Spleen (tissue), 11 donors: ENCODE results near the gene PDZD8. TPM values are rescaled to one million over a fixed set of nuclear protein-coding genes. Genes with fewer than 3 reads are reported as not detected.

Source experiments
- DNase-seq: peaks from one replicate; pipeline ENCODE4 v3.0.0-alpha.2; 2020
- H3K27ac ChIP-seq, 8 donors: fragments of 200-600 bp; sonication (generic) in 7 of 8; 1 replicate in 4 of 8; 2 replicates in 4 of 8; pipeline versions ENCODE4 v1.5.0 to v1.8.0; 2016 to 2021; ENCODE audit warnings: inconsistent platforms in 4 of 8, mild to moderate bottlenecking in 4 of 8, moderate library complexity in 1 of 8
- H3K27me3 ChIP-seq, 7 donors: fragments of 200-600 bp; sonication (generic) in 6 of 7; replicated peaks in 1 of 7; 1 replicate in 4 of 7; 2 replicates in 3 of 7; pipeline versions ENCODE4 v1.5.0 to v1.8.0; 2016 to 2021; ENCODE audit warnings: inconsistent platforms in 3 of 7, mild to moderate bottlenecking in 1 of 7
- H3K36me3 ChIP-seq, 6 donors: fragments of 200-600 bp; sonication (generic) in 5 of 6; 1 replicate in 4 of 6; 2 replicates in 2 of 6; pipeline versions ENCODE4 v1.5.0 to v1.8.0; 2016 to 2021; ENCODE audit warnings: inconsistent platforms in 2 of 6
- H3K4me1 ChIP-seq, 6 donors: fragments of 200-600 bp; sonication (generic) in 5 of 6; 1 replicate in 3 of 6; 2 replicates in 3 of 6; pipeline versions ENCODE4 v1.5.0 to v1.8.0; 2016 to 2021; ENCODE audit warnings: inconsistent platforms in 3 of 6
- H3K4me3 ChIP-seq, 8 donors: fragments of 200-600 bp; sonication (generic) in 7 of 8; 1 replicate in 4 of 8; 2 replicates in 4 of 8; pipeline versions ENCODE4 v1.5.0 to v1.8.0; 2016 to 2021; ENCODE audit warnings: inconsistent platforms in 4 of 8, mild to moderate bottlenecking in 4 of 8, moderate library complexity in 2 of 8
- H3K9me3 ChIP-seq, 8 donors: fragments of 200-600 bp; sonication (generic) in 7 of 8; 1 replicate in 4 of 8; 2 replicates in 4 of 8; pipeline versions ENCODE4 v1.5.0 to v1.8.0; 2016 to 2021; ENCODE audit warnings: inconsistent platforms in 4 of 8
- CTCF ChIP-seq, 11 experiments: fragments of 200-600 bp in 7 of 11; fragments of 450-650 bp in 4 of 11; sonication (generic) in 4 of 11; IDR thresholded peaks in 8 of 11; conservative IDR thresholded peaks in 3 of 11; 1 replicate in 7 of 11; 2 replicates in 4 of 11; pipeline versions ENCODE4 v1.4.0 to v1.8.0; 2016 to 2021; ENCODE audit warnings: antibody characterized with exemption in 11 of 11, inconsistent platforms in 4 of 11, mild to moderate bottlenecking in 1 of 11
- POLR2A ChIP-seq, 3 donors: fragments of 450-650 bp; IDR thresholded peaks; one replicate each; pipeline ENCODE4 v1.5.1; 2017; ENCODE audit warnings: antibody characterized with exemption in 3 of 3, mild to moderate bottlenecking in 1 of 3
- POLR2AphosphoS5 ChIP-seq, 3 donors: sonication (generic); formaldehyde crosslinking; IDR thresholded peaks; one replicate each; pipeline ENCODE4 v1.5.1; 2017; ENCODE audit warnings: antibody characterized with exemption in 3 of 3
- WGBS, 5 donors: extraction: QIAGEN DNeasy Blood & Tissue Kit in 3 of 5; methylation state at CpG; one replicate each; pipeline versions ENCODE4 v1.1.5 to v1.1.7; 2013 to 2018; 5-methylcytosine and 5-hydroxymethylcytosine counted together
- intact Hi-C: fragments of 100-400 bp; cut with DNase I; formaldehyde crosslinking; loops from one replicate; pipeline ENCODE4 v1.15.0; 2023; ENCODE audit warnings: low total_unique reads
- polyA plus RNA-seq, 3 donors: library from polyadenylated mRNA; stranded (reverse); fragments of 200-250 nt; gene quantifications; one replicate each; pipeline ENCODE4 v1.2.1, GENCODE V29; 2013
- total RNA-seq, 7 donors: library from RNA; depleted of rRNA in 3 of 7; stranded (reverse); fragments of >200 nt in 3 of 7; fragmentation: NEBNext Ultra II Directional in 4 of 7; extraction: Animal tissue kit (Norgen Biotek cat#: 25700) in 4 of 7; gene quantifications; one replicate each; pipeline versions ENCODE4 v1.1.0 to v1.2.1, GENCODE V29; 2016 to 2021
- donor health status: healthy with polysubstance abuse.
- donor health status: DM: no; HTN: no; CAD: no; lungs with moderate emphysema.
- donor health status: DM: no; HTN: no; CAD: no.
- donor health status: Bipolar disorder and iron deficiency.
- donor health status: healthy.
- donor health status: DM: no; HTN: no; CAD: no.
- donor health status: DM: yes; HTN: yes; CAD: no.

Gene PDZD8
- total and polyA plus RNA-seq, 10 donors: 0.91 to 119 (median 26.5) TPM

GRCh38 chr10:117355072-117355471 lies 20.2 kb downstream of the PDZD8 start:
- Histone ChIP-seq H3K27ac (no peak overlapping the region), H3K27me3 (no peaks in the 10 kb centered on the region), H3K9me3 (no peaks in the 10 kb centered on the region), H3K36me3 (no peaks in the 10 kb centered on the region), H3K4me3 (no peak overlapping the region), H3K4me1 (peaks cover 9 to 72% (median 33%) of the 10 kb centered on the region in 6 donors)
- TF ChIP-seq POLR2AphosphoS5 (IDR thresholded peaks at IDR 0.05): no peak
- TF ChIP-seq CTCF (IDR thresholded peaks at IDR 0.05 in 8 of 11, conservative IDR thresholded peaks at IDR 0.05 in 3 of 11): no peak
- no peak for DNase-seq
- intact Hi-C loops: no loop called here
- WGBS, 5 donors: 31 to 68% (median 56%) methylated on average over 3 of the region's 3 CpGs

GRCh38 chr10:117353684-117354083 lies 21.6 kb downstream of the PDZD8 start:
- Histone ChIP-seq H3K4me3 (no peak overlapping the region), H3K27ac (peak overlapping the region in 4 of 8 donors; percentile 20 to 32 (median 24)), H3K9me3 (no peaks in the 10 kb centered on the region), H3K36me3 (no peaks in the 10 kb centered on the region), H3K4me1 (peaks cover 9 to 83% (median 39%) of the 10 kb centered on the region in 6 donors), H3K27me3 (no peaks in the 10 kb centered on the region)
- TF ChIP-seq POLR2A (IDR thresholded peaks at IDR 0.05) (no peak), POLR2AphosphoS5 (IDR thresholded peaks at IDR 0.05) (no peak)
- DNase-seq: no peak
- WGBS, 5 donors: 53 to 59% (median 57%) methylated on average over 2 of the region's 2 CpGs
- intact Hi-C loops: no loop called here

- no peak overlapping the region for H3K27ac ChIP-seq
- 84 to 93% (median 90%) methylated on average over 2 of the region's 2 CpGs for WGBS, 5 donors
- intact Hi-C loops: no loop called here
- H3K4me1 ChIP-seq: peaks cover 9 to 88% (median 39%) of the 10 kb centered on the region in 6 donors
- no peaks in the 10 kb centered on the region for H3K9me3 ChIP-seq
- H3K36me3 ChIP-seq: no peaks in the 10 kb centered on the region
- H3K4me3 ChIP-seq: no peak overlapping the region
- no peak for TF ChIP-seq POLR2AphosphoS5 (IDR thresholded peaks at IDR 0.05)
- TF ChIP-seq CTCF (IDR thresholded peaks at IDR 0.05 in 8 of 11, conservative IDR thresholded peaks at IDR 0.05 in 3 of 11): no peak
- no peak for TF ChIP-seq POLR2A (IDR thresholded peaks at IDR 0.05)
- no peaks in the 10 kb centered on the region for H3K27me3 ChIP-seq
- DNase-seq: no peak
Observed at GRCh38 chr10:117352724-117353123, 22.5 kb downstream of the PDZD8 start.

GRCh38 chr10:117351996-117352395 lies 23.2 kb downstream of the PDZD8 start:
- H3K27ac ChIP-seq: peak overlapping the region in 1 of 8 donors; percentile 45
- H3K27me3 ChIP-seq: no peaks in the 10 kb centered on the region
- no peaks in the 10 kb centered on the region for H3K9me3 ChIP-seq
- WGBS, 5 donors: 87 to 94% (median 90%) methylated on average over 2 of the region's 2 CpGs
- no peak for TF ChIP-seq POLR2A (IDR thresholded peaks at IDR 0.05)
- TF ChIP-seq CTCF (IDR thresholded peaks at IDR 0.05 in 8 of 11, conservative IDR thresholded peaks at IDR 0.05 in 3 of 11): no peak
- no peak for TF ChIP-seq POLR2AphosphoS5 (IDR thresholded peaks at IDR 0.05)
- DNase-seq: no peak
- intact Hi-C loops: no loop called here
- H3K4me3 ChIP-seq: no peak overlapping the region
- H3K36me3 ChIP-seq: no peaks in the 10 kb centered on the region
- H3K4me1 ChIP-seq: peaks cover 9 to 88% (median 39%) of the 10 kb centered on the region in 6 donors

GRCh38 chr10:117351558-117351957 lies 23.7 kb downstream of the PDZD8 start:
- WGBS, 5 donors: 88 to 100% (median 94%) methylated on average over 1 of the region's 1 CpG
- Histone ChIP-seq H3K4me3 (no peak overlapping the region), H3K36me3 (no peaks in the 10 kb centered on the region), H3K4me1 (peaks cover 9 to 88% (median 39%) of the 10 kb centered on the region in 6 donors), H3K27ac (peak overlapping the region in 2 of 8 donors; percentile 45 to 46), H3K27me3 (no peaks in the 10 kb centered on the region), H3K9me3 (no peaks in the 10 kb centered on the region)
- intact Hi-C loops: no loop called here
- DNase-seq: no peak
- TF ChIP-seq POLR2A (IDR thresholded peaks at IDR 0.05) (no peak), POLR2AphosphoS5 (IDR thresholded peaks at IDR 0.05) (no peak), CTCF (IDR thresholded peaks at IDR 0.05 in 8 of 11, conservative IDR thresholded peaks at IDR 0.05 in 3 of 11) (no peak)
